ENCODE measurements around the gene SERPINB12.

Gene SERPINB12

GRCh38 chr18:63527251-63527650 lies 14.9 kb upstream of the SERPINB12 start:
- Mint-ChIP-seq H3K36me3 (ENCODE audit: low read depth) (no peaks in the 10 kb centered on the region), H3K4me1 (ENCODE audit: low read depth) (peaks cover 11% of the 10 kb centered on the region), H3K4me3 (no peak overlapping the region), H3K27me3 (no peaks in the 10 kb centered on the region), H3K9me3 (no peaks in the 10 kb centered on the region), H3K27ac (no peak overlapping the region)
- intact Hi-C loops (cut with micrococcal nuclease) = no loop called here

DNA sequence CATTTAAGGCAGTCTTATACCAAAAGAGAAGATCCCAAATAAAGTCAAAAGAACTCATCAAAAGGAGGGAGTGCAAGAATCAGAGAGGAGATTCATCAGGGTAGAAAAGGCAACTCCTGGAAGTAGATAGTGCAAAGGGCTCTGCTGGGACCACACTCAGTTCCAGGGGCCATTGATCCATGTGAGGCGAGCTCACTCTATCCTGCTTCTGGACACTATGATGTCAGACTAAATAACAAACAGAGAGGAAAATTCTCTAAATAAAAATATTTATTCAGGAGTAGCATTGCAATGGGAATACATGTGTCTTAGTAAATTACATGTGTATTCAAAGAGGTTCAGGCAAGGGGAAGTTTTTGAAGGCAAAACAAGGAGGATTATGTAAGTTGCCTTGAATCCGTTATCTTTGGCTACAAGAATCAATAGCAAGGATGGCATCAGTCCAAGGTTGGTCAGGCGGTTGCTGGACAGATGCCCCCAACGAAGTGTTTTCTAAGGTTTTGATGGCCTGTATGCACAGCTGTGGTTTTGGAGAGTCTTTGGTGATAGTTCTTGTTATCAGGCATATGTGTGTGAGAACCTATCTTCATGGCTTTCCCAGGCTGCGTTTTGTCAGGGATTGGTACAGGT lies 13.2 kb upstream of the SERPINB12 start:
- intact Hi-C loops (cut with micrococcal nuclease) = no loop called here
- no peaks in the 10 kb centered on the region for H3K9me3 Mint-ChIP-seq
- no peaks in the 10 kb centered on the region for H3K27me3 Mint-ChIP-seq
- peaks cover 11% of the 10 kb centered on the region for H3K4me1 Mint-ChIP-seq (ENCODE audit: low read depth)
- H3K27ac Mint-ChIP-seq = no peak overlapping the region
- no peaks in the 10 kb centered on the region for H3K36me3 Mint-ChIP-seq (ENCODE audit: low read depth)
- no peak overlapping the region for H3K4me3 Mint-ChIP-seq

DNA sequence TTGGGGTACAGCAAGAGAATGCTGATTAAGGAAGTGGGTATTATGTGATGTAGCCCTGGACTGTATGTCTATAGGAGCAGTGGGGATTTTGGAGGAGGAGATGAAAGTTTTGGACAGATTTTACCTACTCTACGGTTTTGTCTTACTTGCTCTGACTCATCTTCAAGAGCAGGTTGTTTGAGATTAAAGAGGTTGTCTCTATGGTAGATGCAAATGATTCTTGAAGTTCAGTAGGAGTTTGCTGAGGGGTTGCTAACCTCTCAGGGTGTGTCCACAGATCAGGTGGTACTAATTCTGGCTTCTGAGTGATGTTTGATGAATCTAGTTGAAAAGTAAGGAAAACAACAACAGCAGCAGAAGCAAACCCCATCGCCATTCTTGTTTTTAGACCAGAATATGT lies 9.7 kb upstream of the SERPINB12 start:
- Mint-ChIP-seq H3K4me1 (ENCODE audit: low read depth) (peaks cover 16% of the 10 kb centered on the region), H3K4me3 (no peak overlapping the region), H3K36me3 (ENCODE audit: low read depth) (no peaks in the 10 kb centered on the region), H3K27me3 (no peaks in the 10 kb centered on the region), H3K9me3 (no peaks in the 10 kb centered on the region), H3K27ac (no peak overlapping the region)
- intact Hi-C loops (cut with micrococcal nuclease) = no loop called here

GRCh38 chr18:63534615-63535014 lies 7.6 kb upstream of the SERPINB12 start:
- Mint-ChIP-seq H3K27ac (no peak overlapping the region), H3K4me1 (ENCODE audit: low read depth) (peaks cover 12% of the 10 kb centered on the region), H3K27me3 (no peaks in the 10 kb centered on the region), H3K36me3 (ENCODE audit: low read depth) (no peaks in the 10 kb centered on the region), H3K9me3 (no peaks in the 10 kb centered on the region), H3K4me3 (no peak overlapping the region)
- intact Hi-C loops (cut with micrococcal nuclease) = no loop called here

DNA sequence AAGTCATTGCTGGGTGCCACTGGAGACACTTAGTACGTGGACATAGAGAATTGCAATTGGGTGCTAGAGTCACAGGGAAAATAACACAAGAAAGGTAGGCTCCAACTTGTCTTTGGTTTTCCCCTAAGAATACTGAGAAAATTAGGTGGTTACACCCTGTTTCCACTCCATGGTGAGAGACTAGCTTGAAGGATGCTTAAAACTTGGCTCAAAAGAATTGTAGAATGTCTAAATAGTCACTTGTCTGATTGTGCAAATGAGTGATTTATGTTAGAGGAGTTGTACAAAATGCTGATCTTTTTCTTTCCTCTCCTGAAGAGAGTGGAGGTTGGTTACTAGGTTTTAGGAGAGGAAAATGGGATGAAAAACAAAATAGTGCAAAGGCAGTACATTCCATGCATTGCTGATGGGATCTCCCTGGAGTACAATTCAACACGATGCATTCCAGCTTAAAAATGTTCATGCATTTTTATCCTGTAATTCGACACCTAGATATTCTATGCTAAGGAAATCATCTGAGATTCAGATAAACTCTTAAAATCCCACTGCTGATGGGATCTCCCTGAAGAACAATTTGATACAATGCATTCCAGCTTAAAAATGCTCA lies 2.2 kb upstream of the SERPINB12 start:
- H3K4me3 Mint-ChIP-seq = no peak overlapping the region
- no peaks in the 10 kb centered on the region for H3K36me3 Mint-ChIP-seq (ENCODE audit: low read depth)
- H3K27ac Mint-ChIP-seq = no peak overlapping the region
- no peaks in the 10 kb centered on the region for H3K9me3 Mint-ChIP-seq
- H3K27me3 Mint-ChIP-seq = no peaks in the 10 kb centered on the region
- H3K4me1 Mint-ChIP-seq (ENCODE audit: low read depth) = no peaks in the 10 kb centered on the region
- intact Hi-C loops (cut with micrococcal nuclease) = no loop called here

GRCh38 chr18:63544017-63544416 lies 1.8 kb downstream of the SERPINB12 start:
- H3K27ac Mint-ChIP-seq = no peak overlapping the region
- no peaks in the 10 kb centered on the region for H3K36me3 Mint-ChIP-seq (ENCODE audit: low read depth)
- intact Hi-C loops (cut with micrococcal nuclease) = no loop called here
- no peaks in the 10 kb centered on the region for H3K4me1 Mint-ChIP-seq (ENCODE audit: low read depth)
- no peaks in the 10 kb centered on the region for H3K9me3 Mint-ChIP-seq
- no peak overlapping the region for H3K4me3 Mint-ChIP-seq
- H3K27me3 Mint-ChIP-seq = no peaks in the 10 kb centered on the region

DNA sequence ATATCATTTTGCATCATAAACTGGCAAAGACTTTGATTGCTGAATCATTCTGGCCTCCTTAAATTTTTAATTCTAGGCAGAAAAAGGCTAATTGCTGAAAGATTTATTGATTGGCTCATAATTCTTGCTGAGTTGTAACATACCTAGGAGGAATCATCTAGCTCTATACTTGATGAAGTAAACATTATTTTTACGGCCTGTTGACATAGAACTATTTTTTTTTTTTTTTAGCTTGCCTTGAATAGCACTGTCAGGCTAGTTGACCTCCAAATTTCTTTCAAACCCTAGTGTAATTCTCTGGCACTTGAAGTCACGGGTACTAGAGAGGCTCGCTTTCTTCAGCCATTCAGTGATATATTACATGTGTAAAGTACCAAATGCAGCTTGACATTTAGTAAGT lies 2.8 kb downstream of the SERPINB12 start:
- no peaks in the 10 kb centered on the region for H3K4me1 Mint-ChIP-seq (ENCODE audit: low read depth)
- H3K4me3 Mint-ChIP-seq = no peak overlapping the region
- no peaks in the 10 kb centered on the region for H3K36me3 Mint-ChIP-seq (ENCODE audit: low read depth)
- no peaks in the 10 kb centered on the region for H3K9me3 Mint-ChIP-seq
- H3K27me3 Mint-ChIP-seq = no peaks in the 10 kb centered on the region
- intact Hi-C loops (cut with micrococcal nuclease) = no loop called here
- H3K27ac Mint-ChIP-seq = no peak overlapping the region

DNA sequence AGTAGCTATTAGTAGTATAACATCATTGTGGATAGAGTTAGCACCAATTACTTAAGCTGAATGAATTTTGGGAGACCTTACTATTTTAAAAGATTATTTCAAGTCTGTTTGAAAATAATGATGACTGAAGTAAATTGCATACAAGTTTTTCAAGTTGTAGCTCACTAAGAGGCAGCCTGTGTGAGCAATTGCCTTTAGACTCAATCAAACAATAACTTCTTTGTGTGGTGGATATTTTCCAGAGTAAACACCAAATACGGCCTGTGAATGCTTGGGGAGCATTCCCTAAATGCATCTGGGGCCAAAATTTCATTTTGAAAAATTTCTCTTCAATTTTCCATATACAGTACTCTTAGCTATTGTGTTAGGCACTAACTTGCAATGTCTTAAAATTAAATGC lies 7.9 kb downstream of the SERPINB12 start:
- H3K9me3 Mint-ChIP-seq = no peaks in the 10 kb centered on the region
- H3K36me3 Mint-ChIP-seq (ENCODE audit: low read depth) = no peaks in the 10 kb centered on the region
- H3K4me3 Mint-ChIP-seq = no peak overlapping the region
- intact Hi-C loops (cut with micrococcal nuclease) = no loop called here
- no peak overlapping the region for H3K27ac Mint-ChIP-seq
- H3K27me3 Mint-ChIP-seq = no peaks in the 10 kb centered on the region
- H3K4me1 Mint-ChIP-seq (ENCODE audit: low read depth) = peaks cover 15% of the 10 kb centered on the region

DNA sequence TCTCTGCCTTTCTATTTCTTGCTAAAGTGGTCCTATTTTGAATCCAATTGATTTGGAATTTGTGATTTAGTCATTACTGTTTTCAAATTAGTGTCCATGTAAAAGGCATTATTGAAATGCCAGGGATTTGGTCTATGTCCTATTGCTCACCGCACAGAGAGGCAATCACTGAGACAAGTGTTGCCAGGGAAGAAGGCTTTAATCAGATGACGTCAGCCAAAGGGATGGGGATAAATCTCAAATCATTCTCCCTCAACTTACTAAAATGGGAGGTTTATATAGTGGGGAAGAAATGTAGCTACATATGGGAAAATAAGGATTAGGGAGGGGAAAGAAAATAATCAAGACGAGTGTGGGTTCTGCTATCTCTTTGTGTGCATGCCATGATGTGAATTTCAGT lies 9.6 kb downstream of the SERPINB12 start:
- Mint-ChIP-seq H3K4me1 (ENCODE audit: low read depth) (peaks cover 15% of the 10 kb centered on the region), H3K27ac (no peak overlapping the region), H3K9me3 (no peaks in the 10 kb centered on the region), H3K27me3 (no peaks in the 10 kb centered on the region), H3K4me3 (no peak overlapping the region), H3K36me3 (ENCODE audit: low read depth) (no peaks in the 10 kb centered on the region)
- intact Hi-C loops (cut with micrococcal nuclease) = no loop called here

DNA sequence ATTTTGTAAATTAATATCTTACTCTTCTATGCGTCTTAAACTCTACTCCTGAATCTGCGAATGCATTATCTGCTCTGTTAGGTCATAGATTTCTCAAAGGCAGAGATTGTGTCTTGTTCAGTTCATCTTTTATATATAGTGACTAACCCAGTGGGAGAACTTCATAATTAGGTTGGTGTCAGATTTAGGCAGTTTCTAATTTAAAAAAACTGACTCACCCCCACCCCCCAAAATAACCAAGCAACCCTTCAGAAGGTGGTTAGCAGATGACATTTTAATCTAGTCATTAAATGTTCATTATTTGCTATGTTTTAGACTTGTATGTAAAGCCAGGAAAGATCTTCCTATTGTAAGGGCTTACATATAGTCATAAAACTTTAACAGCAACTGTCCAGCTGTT lies 10.4 kb downstream of the SERPINB12 start:
- Mint-ChIP-seq H3K27ac (no peak overlapping the region), H3K27me3 (no peaks in the 10 kb centered on the region), H3K9me3 (no peaks in the 10 kb centered on the region), H3K4me3 (no peak overlapping the region), H3K4me1 (ENCODE audit: low read depth) (peaks cover 15% of the 10 kb centered on the region), H3K36me3 (ENCODE audit: low read depth) (no peaks in the 10 kb centered on the region)
- intact Hi-C loops (cut with micrococcal nuclease) = no loop called here

DNA sequence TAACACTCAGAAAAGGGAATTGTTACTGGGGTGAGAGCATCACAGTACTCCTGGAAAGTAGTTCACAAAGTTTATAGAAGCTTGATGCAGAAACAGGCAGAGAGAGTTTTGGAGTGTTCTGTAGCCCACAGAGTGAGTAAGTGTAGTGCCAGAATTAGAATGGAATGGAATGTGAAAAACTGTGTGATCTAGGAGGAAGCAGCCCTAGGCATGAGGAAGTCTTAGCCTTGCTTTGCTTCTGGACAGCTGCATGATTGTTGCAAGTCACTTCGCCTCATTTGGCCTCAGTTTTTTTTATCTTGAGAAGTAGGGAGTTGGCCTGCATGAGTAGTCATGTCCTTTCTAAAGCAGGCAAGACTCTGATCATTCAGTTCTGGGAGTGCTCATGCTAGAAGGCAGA lies 10.9 kb downstream of the SERPINB12 start:
- Mint-ChIP-seq H3K4me3 (no peak overlapping the region), H3K9me3 (no peaks in the 10 kb centered on the region)

GRCh38 chr18:63559567-63560491 lies 17.7 kb downstream of the SERPINB12 start:
- H3K36me3 Mint-ChIP-seq (ENCODE audit: low read depth) = no peaks in the 10 kb centered on the region
- H3K4me3 Mint-ChIP-seq = no peak overlapping the region
- peaks cover 10% of the 10 kb centered on the region for H3K4me1 Mint-ChIP-seq (ENCODE audit: low read depth)
- H3K27me3 Mint-ChIP-seq = no peaks in the 10 kb centered on the region
- no peak overlapping the region for H3K27ac Mint-ChIP-seq
- H3K9me3 Mint-ChIP-seq = no peaks in the 10 kb centered on the region
- intact Hi-C loops (cut with micrococcal nuclease) = no loop called here

More for the DNA sequence above, 10.9 kb downstream of the SERPINB12 start:
- Mint-ChIP-seq H3K27me3 (no peaks in the 10 kb centered on the region), H3K27ac (no peak overlapping the region), H3K4me1 (ENCODE audit: low read depth) (peaks cover 15% of the 10 kb centered on the region), H3K36me3 (ENCODE audit: low read depth) (no peaks in the 10 kb centered on the region)
- intact Hi-C loops (cut with micrococcal nuclease) = no loop called here

- peaks cover 10% of the 10 kb centered on the region for H3K4me1 Mint-ChIP-seq (ENCODE audit: low read depth)
- intact Hi-C loops (cut with micrococcal nuclease) = no loop called here
- no peak overlapping the region for H3K4me3 Mint-ChIP-seq
- no peaks in the 10 kb centered on the region for H3K27me3 Mint-ChIP-seq
- no peaks in the 10 kb centered on the region for H3K36me3 Mint-ChIP-seq (ENCODE audit: low read depth)
- no peaks in the 10 kb centered on the region for H3K9me3 Mint-ChIP-seq
- no peak overlapping the region for H3K27ac Mint-ChIP-seq
These were observed 20.1 kb downstream of the SERPINB12 start for GRCh38 chr18:63562284-63562683.

- no peaks in the 10 kb centered on the region for H3K27me3 Mint-ChIP-seq
- no peaks in the 10 kb centered on the region for H3K36me3 Mint-ChIP-seq (ENCODE audit: low read depth)
- no peaks in the 10 kb centered on the region for H3K9me3 Mint-ChIP-seq
- no peak overlapping the region for H3K4me3 Mint-ChIP-seq
- no peak overlapping the region for H3K27ac Mint-ChIP-seq
- intact Hi-C loops (cut with micrococcal nuclease) = no loop called here
- H3K4me1 Mint-ChIP-seq (ENCODE audit: low read depth) = peaks cover 10% of the 10 kb centered on the region
These were observed 21.9 kb downstream of the SERPINB12 start for GRCh38 chr18:63564021-63564420.

Data from dendritic cell treated with granulocyte-macrophage colony-stimulating factor and Interleukin-4, amounts not matched to agents 40 ng/mL and 50 ng/mL, for 4 days (primary cell).